NAMALWA (cell line): ENCODE measurements around the gene MIPEP.
"Not testable (repeated sequence)": the region's sequence is repeated elsewhere in the genome, so short reads cannot be mapped to it uniquely, and the experiment has no call there.

Experiments
- DNase-seq: peaks from one replicate; pipeline ENCODE4 v3.0.0-alpha.2; 2015; ENCODE audit warnings: low spot score

MIPEP gene

GRCh38 chr13:23889615-23890607, 711 bp upstream of the MIPEP start:
- DNase-seq = peak; percentile 65

- not testable (repeated sequence) for DNase-seq
These were observed 4.8 kb downstream of the MIPEP start for GRCh38 chr13:23884361-23884760.

GRCh38 chr13:23883255-23883654, 5.9 kb downstream of the MIPEP start:
- DNase-seq = no peak

GRCh38 chr13:23881402-23881800, 7.8 kb downstream of the MIPEP start:
- not testable (repeated sequence) for DNase-seq

- DNase-seq = not testable (repeated sequence)
These were observed 8.5 kb downstream of the MIPEP start for GRCh38 chr13:23880493-23881401.

- no peak for DNase-seq
These were observed 11.9 kb downstream of the MIPEP start for GRCh38 chr13:23877286-23877685.

- peak; percentile 55 for DNase-seq
These were observed 12.9 kb downstream of the MIPEP start for GRCh38 chr13:23876265-23876664.

- DNase-seq = peak; percentile 46
These were observed 17.5 kb downstream of the MIPEP start for GRCh38 chr13:23871616-23872220.

GRCh38 chr13:23870356-23871140, 18.7 kb downstream of the MIPEP start:
- DNase-seq = peak; percentile 21

- DNase-seq = no peak
These were observed 20.7 kb downstream of the MIPEP start for GRCh38 chr13:23868521-23868920.

- DNase-seq = no peak
These were observed 22.1 kb downstream of the MIPEP start for GRCh38 chr13:23867027-23867491.

- DNase-seq = no peak
These were observed 22.7 kb downstream of the MIPEP start for GRCh38 chr13:23866420-23867026.

- DNase-seq = no peak
These were observed 23.3 kb downstream of the MIPEP start for GRCh38 chr13:23865906-23866305.

GRCh38 chr13:23865026-23865425, 24.2 kb downstream of the MIPEP start:
- DNase-seq = no peak

GRCh38 chr13:23861310-23861709, 27.9 kb downstream of the MIPEP start:
- no peak for DNase-seq

- DNase-seq = no peak
These were observed 29.3 kb downstream of the MIPEP start for GRCh38 chr13:23859904-23860303.

- DNase-seq = no peak
These were observed 29.7 kb downstream of the MIPEP start for GRCh38 chr13:23859455-23859854.

- DNase-seq = no peak
These were observed 30.7 kb downstream of the MIPEP start for GRCh38 chr13:23858546-23858945.

GRCh38 chr13:23856008-23856750, 33.0 kb downstream of the MIPEP start:
- DNase-seq = no peak

GRCh38 chr13:23855360-23855759, 33.8 kb downstream of the MIPEP start:
- no peak for DNase-seq
